ENCODE results near the gene GPR137C. TPM values are rescaled to one million over a fixed set of nuclear protein-coding genes. Genes with fewer than 3 reads are reported as not detected.

Gene GPR137C
- total RNA-seq, 1 donor from 2014 or later = 0.26 TPM

- Histone ChIP-seq H3K27me3 (ENCODE audit: control insufficient read depth, insufficient read depth, low read length) (no peaks in the 10 kb centered on the region), H3K36me3 (ENCODE audit: control insufficient read depth, insufficient read depth, low read length) (no peaks in the 10 kb centered on the region), H3K4me3 (ENCODE audit: low read depth, low read length) (no peak overlapping the region)
- FAIRE-seq (no peak), DNase-seq (ENCODE audit: low read depth) (no peak)
- TF ChIP-seq, protein P1, sequence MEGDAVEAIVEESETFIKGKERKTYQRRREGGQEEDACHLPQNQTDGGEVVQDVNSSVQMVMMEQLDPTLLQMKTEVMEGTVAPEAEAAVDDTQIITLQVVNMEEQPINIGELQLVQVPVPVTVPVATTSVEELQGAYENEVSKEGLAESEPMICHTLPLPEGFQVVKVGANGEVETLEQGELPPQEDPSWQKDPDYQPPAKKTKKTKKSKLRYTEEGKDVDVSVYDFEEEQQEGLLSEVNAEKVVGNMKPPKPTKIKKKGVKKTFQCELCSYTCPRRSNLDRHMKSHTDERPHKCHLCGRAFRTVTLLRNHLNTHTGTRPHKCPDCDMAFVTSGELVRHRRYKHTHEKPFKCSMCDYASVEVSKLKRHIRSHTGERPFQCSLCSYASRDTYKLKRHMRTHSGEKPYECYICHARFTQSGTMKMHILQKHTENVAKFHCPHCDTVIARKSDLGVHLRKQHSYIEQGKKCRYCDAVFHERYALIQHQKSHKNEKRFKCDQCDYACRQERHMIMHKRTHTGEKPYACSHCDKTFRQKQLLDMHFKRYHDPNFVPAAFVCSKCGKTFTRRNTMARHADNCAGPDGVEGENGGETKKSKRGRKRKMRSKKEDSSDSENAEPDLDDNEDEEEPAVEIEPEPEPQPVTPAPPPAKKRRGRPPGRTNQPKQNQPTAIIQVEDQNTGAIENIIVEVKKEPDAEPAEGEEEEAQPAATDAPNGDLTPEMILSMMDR (IDR thresholded peaks at IDR 0.05; ENCODE audit: insufficient read depth, low read length, severe bottlenecking) = no peak
Observed at GRCh38 chr14:52547027-52547426, 5.6 kb upstream of the GPR137C start.

- FAIRE-seq = no peak
- Histone ChIP-seq H3K27me3 (ENCODE audit: control insufficient read depth, insufficient read depth, low read length) (no peaks in the 10 kb centered on the region), H3K4me3 (ENCODE audit: low read depth, low read length) (no peak overlapping the region), H3K36me3 (ENCODE audit: control insufficient read depth, insufficient read depth, low read length) (no peaks in the 10 kb centered on the region)
- TF ChIP-seq, protein P1 (IDR thresholded peaks at IDR 0.05; ENCODE audit: insufficient read depth, low read length, severe bottlenecking) = no peak
- no peak for DNase-seq (ENCODE audit: low read depth)
Observed at GRCh38 chr14:52547526-52547925, 5.1 kb upstream of the GPR137C start.

- no peak for FAIRE-seq
- TF ChIP-seq, protein P1 (IDR thresholded peaks at IDR 0.05; ENCODE audit: insufficient read depth, low read length, severe bottlenecking) = no peak
Observed at GRCh38 chr14:52550661-52551060, 2.0 kb upstream of the GPR137C start.

GRCh38 chr14:52551205-52551604 is 1.4 kb upstream of the GPR137C start:
- no peak for DNase-seq (ENCODE audit: low read depth)
- TF ChIP-seq, protein P1 (IDR thresholded peaks at IDR 0.05; ENCODE audit: insufficient read depth, low read length, severe bottlenecking) = no peak
- Histone ChIP-seq H3K4me3 (ENCODE audit: low read depth, low read length) (no peak overlapping the region), H3K36me3 (ENCODE audit: control insufficient read depth, insufficient read depth, low read length) (no peaks in the 10 kb centered on the region), H3K27me3 (ENCODE audit: control insufficient read depth, insufficient read depth, low read length) (no peaks in the 10 kb centered on the region)
- FAIRE-seq = no peak

More at GRCh38 chr14:52550661-52551060, 2.0 kb upstream of the GPR137C start:
- no peaks in the 10 kb centered on the region for H3K27me3 ChIP-seq (ENCODE audit: control insufficient read depth, insufficient read depth, low read length)
- no peak overlapping the region for H3K4me3 ChIP-seq (ENCODE audit: low read depth, low read length)
- DNase-seq (ENCODE audit: low read depth) = no peak
- H3K36me3 ChIP-seq (ENCODE audit: control insufficient read depth, insufficient read depth, low read length) = no peaks in the 10 kb centered on the region

DNA sequence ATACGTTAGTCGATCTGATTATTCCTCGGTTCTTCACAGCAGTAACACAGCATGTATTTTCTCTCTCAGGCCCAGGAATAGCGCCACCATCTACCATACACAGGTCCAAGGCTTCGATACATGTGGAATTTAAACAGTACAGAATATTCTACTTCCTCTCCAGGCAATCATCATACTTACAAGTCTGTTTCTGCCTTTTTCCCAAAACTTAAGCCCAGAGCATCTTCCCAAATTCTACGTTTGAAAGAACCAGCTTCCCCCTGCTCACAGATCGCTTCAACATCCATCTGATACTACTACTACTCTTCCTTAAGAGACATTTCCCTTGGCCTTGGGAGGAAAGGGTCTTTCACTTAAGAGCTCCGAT is 957 bp upstream of the GPR137C start:
- FAIRE-seq (no peak), DNase-seq (ENCODE audit: low read depth) (peak; percentile 52)
- no peaks in the 10 kb centered on the region for H3K27me3 ChIP-seq (ENCODE audit: control insufficient read depth, insufficient read depth, low read length)
- H3K4me3 ChIP-seq (ENCODE audit: low read depth, low read length) = peak overlapping the region; percentile 65
- TF ChIP-seq, protein P1 (IDR thresholded peaks at IDR 0.05; ENCODE audit: insufficient read depth, low read length, severe bottlenecking) = peak; percentile 28
- no peaks in the 10 kb centered on the region for H3K36me3 ChIP-seq (ENCODE audit: control insufficient read depth, insufficient read depth, low read length)

GRCh38 chr14:52553002-52553670 is 500 bp downstream of the GPR137C start:
- TF ChIP-seq, protein P1 (IDR thresholded peaks at IDR 0.05; ENCODE audit: insufficient read depth, low read length, severe bottlenecking) = no peak
- Histone ChIP-seq H3K36me3 (ENCODE audit: control insufficient read depth, insufficient read depth, low read length) (no peaks in the 10 kb centered on the region), H3K4me3 (ENCODE audit: low read depth, low read length) (peak overlapping the region; percentile 54), H3K27me3 (ENCODE audit: control insufficient read depth, insufficient read depth, low read length) (no peaks in the 10 kb centered on the region)
- DNase-seq (ENCODE audit: low read depth) (no peak), FAIRE-seq (no peak)
